CD14-positive monocyte (primary cell): ENCODE data around the gene DDA1. TPM values are rescaled to one million over a fixed set of nuclear protein-coding genes. Genes with fewer than 3 reads are reported as not detected.

Experiments used
- DNase-seq, 3 donors: peaks; one replicate each; pipeline ENCODE4 v3.0.0-alpha.2; 2011 to 2022
- H2AFZ ChIP-seq: 2 replicates; pipeline ENCODE4 v1.6.0; 2012; ENCODE audit warnings: mild to moderate bottlenecking, low read depth, low read length, inconsistent platforms; ENCODE audit not compliant: insufficient read depth, poor library complexity, severe bottlenecking
- H3K27ac ChIP-seq, 2 donors: 1 replicate in 1 of 2; 2 replicates in 1 of 2; pipeline ENCODE4 v1.5.1; 2012 to 2013; ENCODE audit warnings: low read length in 2 of 2, control low read depth in 1 of 2, inconsistent platforms in 1 of 2, low read depth in 1 of 2, mild to moderate bottlenecking in 1 of 2
- H3K27me3 ChIP-seq, 2 donors: one replicate each; pipeline versions ENCODE4 v1.6.0 to v1.6.1; 2011 to 2013; ENCODE audit warnings: low read length in 2 of 2; ENCODE audit not compliant: control insufficient read depth in 2 of 2, insufficient read depth in 2 of 2
- H3K36me3 ChIP-seq, 2 donors: replicated peaks in 1 of 2; 1 replicate in 1 of 2; 2 replicates in 1 of 2; pipeline versions ENCODE4 v1.5.1 to v1.6.1; 2012 to 2013; ENCODE audit warnings: low read length in 2 of 2, control low read depth in 1 of 2, inconsistent platforms in 1 of 2, mild to moderate bottlenecking in 1 of 2; ENCODE audit not compliant: insufficient read depth in 2 of 2, control insufficient read depth in 1 of 2
- H3K4me1 ChIP-seq, 2 donors: 1 replicate in 1 of 2; 2 replicates in 1 of 2; pipeline versions ENCODE4 v1.5.1 to v1.6.1; 2012 to 2013; ENCODE audit warnings: low read length in 2 of 2, control low read depth in 1 of 2, inconsistent platforms in 1 of 2, mild to moderate bottlenecking in 1 of 2, moderate library complexity in 1 of 2; ENCODE audit not compliant: insufficient read depth in 2 of 2, control insufficient read depth in 1 of 2
- H3K4me2 ChIP-seq: replicated peaks from 2 replicates; pipeline ENCODE3; 2012; ENCODE audit warnings: low read length, moderate library complexity, mild to moderate bottlenecking; ENCODE audit not compliant: poor library complexity, severe bottlenecking; ENCODE audit errors: extremely low read depth
- H3K4me3 ChIP-seq, 3 experiments: fragments of 200-600 bp in 1 of 3; sonication (generic) in 1 of 3; replicated peaks in 1 of 3; 1 replicate in 2 of 3; 2 replicates in 1 of 3; pipeline ENCODE4 v1.5.1; 2011 to 2013; ENCODE audit warnings: low read length in 3 of 3, mild to moderate bottlenecking in 3 of 3, control low read depth in 2 of 3, low read depth in 2 of 3, inconsistent platforms in 1 of 3, moderate library complexity in 1 of 3
- H3K79me2 ChIP-seq: 2 replicates; pipeline ENCODE4 v1.6.0; 2012; ENCODE audit warnings: mild to moderate bottlenecking, control low read depth, inconsistent platforms, low read length, moderate library complexity; ENCODE audit not compliant: insufficient read depth
- H3K9ac ChIP-seq: 2 replicates; pipeline ENCODE4 v1.6.0; 2017; ENCODE audit warnings: low read length, mild to moderate bottlenecking; ENCODE audit not compliant: insufficient read depth, poor library complexity, severe bottlenecking
- H3K9me3 ChIP-seq, 2 donors: replicated peaks in 1 of 2; 1 replicate in 1 of 2; 2 replicates in 1 of 2; pipeline versions ENCODE4 v1.5.1 to v1.6.1; 2012 to 2013; ENCODE audit warnings: low read length in 2 of 2, control low read depth in 1 of 2; ENCODE audit not compliant: control insufficient read depth in 1 of 2, insufficient read depth in 1 of 2
- H4K20me1 ChIP-seq: 2 replicates; pipeline ENCODE4 v1.6.0; 2012; ENCODE audit warnings: mild to moderate bottlenecking, low read length, control low read depth, moderate library complexity; ENCODE audit not compliant: insufficient read depth
- H3K27ac Mint-ChIP-seq, 7 donors: one replicate each; pipeline ENCODE4 v1.8.0; 2020; ENCODE audit warnings: mild to moderate bottlenecking in 7 of 7, mixed read lengths in 7 of 7, moderate library complexity in 6 of 7, inconsistent platforms in 2 of 7
- H3K27me3 Mint-ChIP-seq, 3 donors: one replicate each; pipeline ENCODE4 v1.8.0; 2021 to 2022; ENCODE audit warnings: low read depth in 3 of 3, mild to moderate bottlenecking in 3 of 3, mixed read lengths in 3 of 3, moderate library complexity in 3 of 3, inconsistent platforms in 1 of 3
- H3K36me3 Mint-ChIP-seq, 2 donors: one replicate each; pipeline ENCODE4 v1.8.0; 2020; ENCODE audit warnings: mixed read lengths in 2 of 2, inconsistent platforms in 1 of 2, mild to moderate bottlenecking in 1 of 2
- H3K4me1 Mint-ChIP-seq: one replicate; pipeline ENCODE4 v1.8.0; 2020; ENCODE audit warnings: mild to moderate bottlenecking, mixed read lengths
- H3K4me3 Mint-ChIP-seq, 2 donors: one replicate each; pipeline ENCODE4 v1.8.0; 2020; ENCODE audit warnings: mild to moderate bottlenecking in 2 of 2, mixed read lengths in 2 of 2, moderate library complexity in 1 of 2
- H3K9me3 Mint-ChIP-seq, 7 donors: one replicate each; pipeline ENCODE4 v1.8.0; 2020 to 2022; ENCODE audit warnings: mixed read lengths in 7 of 7, mild to moderate bottlenecking in 6 of 7, moderate library complexity in 6 of 7, inconsistent platforms in 2 of 7
- WGBS: methylation state at CpG from one replicate; pipeline ENCODE4 v1.1.5; 2013; ENCODE audit warnings: missing lambda C conversion rate; ENCODE audit not compliant: insufficient coverage; 5-methylcytosine and 5-hydroxymethylcytosine counted together
- intact Hi-C, 2 donors: fragments of 100-400 bp; cut with micrococcal nuclease; formaldehyde crosslinking; loops; one replicate each; pipeline versions ENCODE4 v1.15.0 to v1.15.1; 2023
- polyA plus RNA-seq, 3 donors: library from polyadenylated mRNA; depleted of rRNA in 1 of 3; unstranded in 2 of 3; stranded (reverse) in 1 of 3; fragments of 300-500 nt in 2 of 3; fragments of >200 nt in 1 of 3; fragmentation: Illumina TruSeq in 2 of 3; gene quantifications; 1 replicate in 2 of 3; 2 replicates in 1 of 3; pipeline ENCODE4 v1.2.3, GENCODE V29; 2012 to 2021
- TF ChIP-seq, protein P1 (sequence below): fragments of 200-600 bp; IDR thresholded peaks from one replicate; pipeline ENCODE4 v1.8.0; 2022; ENCODE audit warnings: antibody characterized with exemption, mild to moderate bottlenecking

Gene DDA1
- polyA plus RNA-seq, 3 donors: 22.5 to 49.5 (median 23.8) TPM

DNA sequence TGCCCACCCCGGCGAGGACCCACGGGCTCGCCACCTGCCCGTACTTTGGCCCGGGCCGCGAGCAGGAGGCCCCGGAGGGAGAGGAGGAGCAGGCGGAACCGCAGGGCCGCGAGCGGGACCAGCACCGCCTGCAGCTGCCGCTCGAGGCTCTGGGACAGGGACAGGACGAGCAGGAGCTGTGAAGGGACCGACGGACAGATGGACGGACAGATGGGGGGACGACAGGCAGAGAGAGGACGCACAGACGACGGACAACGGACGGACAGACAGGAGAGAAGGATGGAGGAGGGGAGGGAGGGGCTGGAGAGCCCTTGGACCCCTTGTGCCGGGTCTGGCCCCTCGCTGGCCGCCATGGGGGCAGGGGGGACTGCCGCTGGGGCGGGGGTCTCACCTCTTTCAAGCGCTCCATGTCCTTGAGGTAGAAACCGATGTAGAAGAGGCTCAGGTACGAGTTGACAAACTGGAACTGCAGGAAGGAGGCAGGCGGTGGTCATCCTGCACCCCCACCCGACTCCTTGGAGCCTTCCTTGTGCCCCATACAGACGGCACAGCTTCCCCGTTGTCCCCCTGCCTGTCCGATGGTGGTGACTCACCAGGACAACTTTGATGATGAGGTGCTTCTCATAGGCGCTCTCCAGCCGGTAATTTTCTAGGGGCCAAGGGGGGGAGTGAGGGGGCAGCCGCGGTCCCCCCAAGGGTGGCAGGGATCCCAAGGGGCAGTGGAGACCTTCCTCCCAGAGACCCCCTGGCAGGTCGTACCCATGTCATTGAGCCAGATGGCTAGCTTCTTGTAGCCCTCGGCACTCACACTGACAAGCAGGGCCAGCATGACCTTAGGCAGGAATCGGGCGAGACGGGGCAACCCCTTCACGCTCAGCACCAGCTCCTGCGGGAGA is 20.3 kb downstream of the DDA1 start:
- peaks cover 24 to 48% of the 10 kb centered on the region in 2 donors for H3K36me3 Mint-ChIP-seq
- H3K27ac ChIP-seq: no peak overlapping the region
- H3K79me2 ChIP-seq: peaks cover 4% of the 10 kb centered on the region
- H3K4me3 ChIP-seq: peak overlapping the region in 1 of 3 experiments; percentile 40
- H3K9ac ChIP-seq: peak overlapping the region; percentile 40
- intact Hi-C loops: no loop called here
- H2AFZ ChIP-seq: no peak overlapping the region
- H3K27me3 ChIP-seq: peaks cover 11 to 28% of the 10 kb centered on the region in 2 donors
- peaks cover 23 to 40% of the 10 kb centered on the region in 2 donors for H3K4me1 ChIP-seq
- H3K36me3 ChIP-seq: peaks cover 8 to 13% of the 10 kb centered on the region in 2 donors
- no peak for DNase-seq
- H3K27me3 Mint-ChIP-seq: peaks cover 23 to 44% (median 24%) of the 10 kb centered on the region in 3 donors
- peaks cover 23% of the 10 kb centered on the region for H3K4me1 Mint-ChIP-seq
- no peak overlapping the region for H3K27ac Mint-ChIP-seq
- peak overlapping the region; percentile 78 for H3K4me2 ChIP-seq
- H3K9me3 ChIP-seq: peaks cover 0 to 12% of the 10 kb centered on the region in 2 donors
- H3K9me3 Mint-ChIP-seq: peaks cover 0 to 14% (median 10%) of the 10 kb centered on the region in 7 donors
- 64% methylated on average over 44 of the region's 51 CpGs for WGBS
- H4K20me1 ChIP-seq: peaks cover 28% of the 10 kb centered on the region
- TF ChIP-seq, protein P1, sequence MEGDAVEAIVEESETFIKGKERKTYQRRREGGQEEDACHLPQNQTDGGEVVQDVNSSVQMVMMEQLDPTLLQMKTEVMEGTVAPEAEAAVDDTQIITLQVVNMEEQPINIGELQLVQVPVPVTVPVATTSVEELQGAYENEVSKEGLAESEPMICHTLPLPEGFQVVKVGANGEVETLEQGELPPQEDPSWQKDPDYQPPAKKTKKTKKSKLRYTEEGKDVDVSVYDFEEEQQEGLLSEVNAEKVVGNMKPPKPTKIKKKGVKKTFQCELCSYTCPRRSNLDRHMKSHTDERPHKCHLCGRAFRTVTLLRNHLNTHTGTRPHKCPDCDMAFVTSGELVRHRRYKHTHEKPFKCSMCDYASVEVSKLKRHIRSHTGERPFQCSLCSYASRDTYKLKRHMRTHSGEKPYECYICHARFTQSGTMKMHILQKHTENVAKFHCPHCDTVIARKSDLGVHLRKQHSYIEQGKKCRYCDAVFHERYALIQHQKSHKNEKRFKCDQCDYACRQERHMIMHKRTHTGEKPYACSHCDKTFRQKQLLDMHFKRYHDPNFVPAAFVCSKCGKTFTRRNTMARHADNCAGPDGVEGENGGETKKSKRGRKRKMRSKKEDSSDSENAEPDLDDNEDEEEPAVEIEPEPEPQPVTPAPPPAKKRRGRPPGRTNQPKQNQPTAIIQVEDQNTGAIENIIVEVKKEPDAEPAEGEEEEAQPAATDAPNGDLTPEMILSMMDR: no peak
- peak overlapping the region in 1 of 2 donors; percentile 78 for H3K4me3 Mint-ChIP-seq

DNA sequence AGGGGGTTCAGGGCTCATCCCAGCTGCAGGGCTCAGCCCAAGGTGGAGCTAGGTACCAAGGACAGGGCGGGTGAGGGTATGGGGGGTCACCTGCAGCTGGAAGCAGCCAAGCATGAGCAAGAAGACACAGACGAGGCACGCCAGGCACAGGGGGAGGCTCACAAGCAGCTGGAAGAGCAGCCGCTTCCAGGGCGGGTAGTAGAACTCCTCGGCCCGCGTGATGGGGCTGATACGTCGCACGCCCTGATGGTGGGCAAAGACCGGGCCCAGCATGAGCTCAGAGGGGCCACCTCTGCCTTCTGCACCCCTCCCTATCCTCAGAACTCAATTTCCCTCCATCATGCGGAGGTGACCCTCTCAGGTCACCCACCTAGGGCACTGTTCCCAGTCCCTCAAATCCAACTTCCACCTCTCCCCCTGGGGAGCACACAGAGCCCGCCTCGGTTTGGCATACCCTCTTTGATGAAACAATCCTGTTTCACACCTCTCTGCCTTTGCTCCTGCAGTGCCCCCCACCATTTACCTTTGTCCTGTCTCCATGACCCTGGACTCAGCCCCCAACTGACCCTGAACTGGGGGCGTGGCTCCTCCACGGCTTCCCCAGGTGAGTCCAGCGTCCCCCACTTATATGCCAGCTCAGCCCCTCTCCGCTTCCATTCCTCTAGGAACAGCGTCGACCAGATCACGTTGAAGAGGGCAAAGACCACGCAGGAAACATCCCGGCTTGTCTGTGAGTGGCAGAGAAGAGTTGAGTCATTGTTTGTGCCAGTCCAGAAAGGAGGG is 21.1 kb downstream of the DDA1 start:
- peaks cover 23 to 41% (median 24%) of the 10 kb centered on the region in 3 donors for H3K27me3 Mint-ChIP-seq
- peaks cover 31% of the 10 kb centered on the region for H3K4me1 Mint-ChIP-seq
- H2AFZ ChIP-seq: no peak overlapping the region
- TF ChIP-seq, protein P1: no peak
- H3K27ac Mint-ChIP-seq: peak overlapping the region in 1 of 7 donors; percentile 53
- H3K27ac ChIP-seq: no peak overlapping the region
- H3K36me3 Mint-ChIP-seq: peaks cover 22 to 42% of the 10 kb centered on the region in 2 donors
- no peak for DNase-seq
- no peak overlapping the region for H3K4me2 ChIP-seq
- WGBS: 94% methylated on average over 19 of the region's 24 CpGs
- peaks cover 0 to 14% (median 10%) of the 10 kb centered on the region in 7 donors for H3K9me3 Mint-ChIP-seq
- H3K36me3 ChIP-seq: peaks cover 3 to 9% of the 10 kb centered on the region in 2 donors
- H3K79me2 ChIP-seq: peaks cover 7% of the 10 kb centered on the region
- intact Hi-C loops: no loop called here
- peaks cover 30 to 47% of the 10 kb centered on the region in 2 donors for H3K4me1 ChIP-seq
- H3K4me3 Mint-ChIP-seq: peak overlapping the region in 1 of 2 donors; percentile 78
- peaks cover 11 to 28% of the 10 kb centered on the region in 2 donors for H3K27me3 ChIP-seq
- peaks cover 27% of the 10 kb centered on the region for H4K20me1 ChIP-seq
- no peak overlapping the region for H3K9ac ChIP-seq
- H3K4me3 ChIP-seq: no peak overlapping the region
- peaks cover 0 to 12% of the 10 kb centered on the region in 2 donors for H3K9me3 ChIP-seq
